AG04449 (cell line): ENCODE results near the gene TBR1.

Experiments used
- CTCF ChIA-PET: fragments of 350-600 bp; formaldehyde crosslinking; extraction: SDS; loops from one replicate; lab custom pipeline; 2021; ENCODE audit warnings: antibody characterized with exemption; lab: Yijun Ruan, JAX
- POLR2A ChIA-PET: fragments of 400-600, 350-600 bp; formaldehyde crosslinking; extraction: SDS; loops from one replicate; lab custom pipeline; 2020; ENCODE audit warnings: antibody characterized with exemption, inconsistent platforms; lab: Yijun Ruan, JAX
- DNase-seq: peaks from one replicate; pipeline ENCODE4 v3.0.0-alpha.2; 2010; ENCODE audit warnings: low read depth, low spot score
- H3K4me3 ChIP-seq: 2 replicates; pipeline ENCODE4 v1.5.1; 2011; ENCODE audit warnings: low read depth, mild to moderate bottlenecking, control low read depth, low read length
- TF ChIP-seq, protein P1 (sequence below): IDR thresholded peaks from one replicate; pipeline ENCODE4 v1.5.1; 2011; ENCODE audit warnings: mild to moderate bottlenecking, moderate library complexity, low read length, control low read depth, inconsistent platforms; ENCODE audit not compliant: insufficient read depth; ENCODE audit errors: missing control alignments

TBR1 gene

DNA sequence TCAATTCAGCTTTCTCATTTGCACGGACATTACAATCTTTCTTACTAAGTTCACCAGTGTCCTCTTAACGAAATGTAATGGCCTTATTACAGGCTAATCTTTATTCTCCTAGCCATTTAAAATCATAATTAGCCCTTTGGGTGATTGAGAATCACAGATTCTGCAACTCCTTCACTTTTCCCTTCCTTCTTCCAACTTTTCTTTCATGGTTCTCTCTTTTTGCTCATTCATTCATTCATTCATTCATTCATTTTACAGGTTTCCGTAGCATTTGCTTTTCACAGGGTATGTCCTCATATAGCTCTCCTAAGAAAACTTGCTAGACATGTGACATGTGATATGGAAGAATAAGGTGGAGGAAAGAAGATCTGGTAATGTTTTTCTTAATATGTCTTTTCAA, 16.0 kb downstream of the TBR1 start:
- CTCF ChIA-PET = no interaction called here
- no peak for DNase-seq
- TF ChIP-seq, protein P1, sequence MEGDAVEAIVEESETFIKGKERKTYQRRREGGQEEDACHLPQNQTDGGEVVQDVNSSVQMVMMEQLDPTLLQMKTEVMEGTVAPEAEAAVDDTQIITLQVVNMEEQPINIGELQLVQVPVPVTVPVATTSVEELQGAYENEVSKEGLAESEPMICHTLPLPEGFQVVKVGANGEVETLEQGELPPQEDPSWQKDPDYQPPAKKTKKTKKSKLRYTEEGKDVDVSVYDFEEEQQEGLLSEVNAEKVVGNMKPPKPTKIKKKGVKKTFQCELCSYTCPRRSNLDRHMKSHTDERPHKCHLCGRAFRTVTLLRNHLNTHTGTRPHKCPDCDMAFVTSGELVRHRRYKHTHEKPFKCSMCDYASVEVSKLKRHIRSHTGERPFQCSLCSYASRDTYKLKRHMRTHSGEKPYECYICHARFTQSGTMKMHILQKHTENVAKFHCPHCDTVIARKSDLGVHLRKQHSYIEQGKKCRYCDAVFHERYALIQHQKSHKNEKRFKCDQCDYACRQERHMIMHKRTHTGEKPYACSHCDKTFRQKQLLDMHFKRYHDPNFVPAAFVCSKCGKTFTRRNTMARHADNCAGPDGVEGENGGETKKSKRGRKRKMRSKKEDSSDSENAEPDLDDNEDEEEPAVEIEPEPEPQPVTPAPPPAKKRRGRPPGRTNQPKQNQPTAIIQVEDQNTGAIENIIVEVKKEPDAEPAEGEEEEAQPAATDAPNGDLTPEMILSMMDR = no peak
- H3K4me3 ChIP-seq = no peak overlapping the region
- POLR2A ChIA-PET = no interaction called here

DNA sequence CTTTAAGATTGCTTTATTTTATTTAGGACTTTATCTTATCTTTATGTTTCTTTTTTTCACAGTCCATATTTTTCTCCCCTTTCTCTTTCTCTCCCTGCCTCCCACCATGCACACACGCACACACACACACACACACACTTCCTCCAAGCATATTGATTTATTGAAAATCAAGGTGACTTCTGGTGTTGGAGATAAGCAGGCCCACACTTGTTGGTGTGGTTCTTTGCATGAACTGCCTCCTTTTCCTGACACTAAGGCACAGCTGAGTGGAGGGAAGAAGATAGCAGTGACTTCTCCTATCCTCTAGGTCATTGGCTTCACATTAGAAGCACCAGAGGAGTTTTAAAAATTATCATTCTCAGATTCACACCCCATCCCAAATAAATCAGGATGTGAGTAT, 18.0 kb downstream of the TBR1 start:
- TF ChIP-seq, protein P1 = no peak
- DNase-seq = no peak
- POLR2A ChIA-PET = no interaction called here
- H3K4me3 ChIP-seq = no peak overlapping the region
- CTCF ChIA-PET = no interaction called here

DNA sequence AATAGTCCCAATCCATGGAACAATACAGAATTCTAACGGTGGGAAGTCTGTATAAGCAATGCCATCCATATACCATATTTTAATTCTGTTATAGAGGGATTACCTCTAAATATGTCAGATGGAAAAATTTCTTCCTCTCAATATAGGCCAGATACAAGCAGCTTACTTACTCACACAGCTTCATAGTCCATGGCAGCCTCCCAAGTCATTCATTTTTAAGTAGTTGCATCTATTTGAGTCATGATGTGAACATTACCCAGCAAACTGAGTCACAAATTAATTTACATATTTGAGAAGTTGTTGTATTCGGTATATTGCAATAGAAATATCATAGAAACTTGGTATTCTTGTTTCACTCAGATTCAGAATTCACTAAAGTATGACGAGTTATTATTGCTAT, 20.3 kb downstream of the TBR1 start:
- H3K4me3 ChIP-seq = no peak overlapping the region
- peak; percentile 71 for DNase-seq
- ChIA-PET CTCF (interaction anchor here (1.3 to 2.0 kb wide), 2 partner anchors 9 to 37 kb away, joined by 3 to 9 read pairs; no protein-coding TSS in a partner anchor), POLR2A (no interaction called here)
- TF ChIP-seq, protein P1 = no peak

DNA sequence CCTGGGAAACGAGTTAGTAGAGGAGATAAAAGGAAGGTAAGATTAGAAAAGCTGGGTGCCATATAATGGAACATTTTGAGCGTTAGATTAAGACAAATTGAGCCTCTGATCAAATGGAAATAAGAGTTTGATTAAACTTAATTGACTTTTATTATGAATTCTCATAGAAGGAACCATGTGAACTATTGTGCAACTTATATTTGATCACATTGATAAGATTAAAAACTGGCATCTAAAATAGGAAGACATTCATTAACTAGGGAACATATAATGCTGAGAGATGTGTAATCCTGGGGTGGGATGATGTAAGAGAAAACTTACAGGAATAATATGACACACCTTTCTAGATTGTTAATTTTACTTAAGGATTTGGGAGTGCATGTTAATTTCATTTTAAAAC, 22.5 kb downstream of the TBR1 start:
- TF ChIP-seq, protein P1 = no peak
- no peak overlapping the region for H3K4me3 ChIP-seq
- DNase-seq = no peak
- ChIA-PET CTCF (interaction anchor here (1.5 kb wide), 1 partner anchor 13 kb away, joined by 3 read pairs; no protein-coding TSS in a partner anchor), POLR2A (no interaction called here)

DNA sequence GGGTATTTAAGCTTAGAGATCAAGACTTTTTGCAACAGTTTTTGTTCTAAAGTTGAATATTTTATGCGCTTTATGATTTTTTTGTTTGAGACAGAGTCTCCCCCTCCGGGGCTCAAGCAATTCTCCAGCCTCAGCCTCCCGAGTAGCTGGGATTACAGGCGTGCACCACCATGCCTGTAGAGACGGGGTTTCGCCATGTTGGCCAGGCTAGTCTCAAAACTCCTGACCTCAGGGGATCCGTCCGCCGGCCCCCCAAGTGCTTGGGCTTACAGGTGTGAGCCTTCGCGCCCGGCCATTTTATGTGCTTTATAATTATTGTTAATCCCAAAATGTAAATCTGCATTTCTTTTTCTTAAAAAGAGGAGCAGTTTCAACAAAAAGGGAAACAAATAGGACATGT, 29.0 kb downstream of the TBR1 start:
- TF ChIP-seq, protein P1 = no peak
- ChIA-PET CTCF (interaction anchor here (0.7 kb wide), 1 partner anchor 18 kb away, joined by 3 read pairs; no protein-coding TSS in a partner anchor), POLR2A (no interaction called here)
- no peak for DNase-seq
- no peak overlapping the region for H3K4me3 ChIP-seq

DNA sequence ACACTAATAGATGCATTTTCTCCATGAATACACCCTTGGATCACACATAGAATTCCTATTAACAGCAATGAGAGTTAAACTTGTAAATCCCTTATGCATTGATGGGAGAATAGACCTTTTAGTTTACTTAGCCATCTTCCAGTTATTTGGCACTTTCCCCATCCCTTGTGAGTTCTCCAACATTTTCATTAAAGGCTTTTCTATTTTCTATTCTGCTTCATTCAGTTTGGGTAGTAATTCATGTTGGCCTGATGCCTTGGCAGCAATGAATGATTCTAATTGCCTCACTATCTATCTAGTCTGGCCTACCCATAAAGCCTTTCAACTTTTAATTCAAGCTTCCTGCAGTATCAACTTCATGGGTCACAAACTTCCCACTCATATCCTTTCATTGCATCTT, 32.3 kb downstream of the TBR1 start:
- POLR2A ChIA-PET = no interaction called here
- TF ChIP-seq, protein P1 = no peak
- DNase-seq = no peak
- no peak overlapping the region for H3K4me3 ChIP-seq
- CTCF ChIA-PET = no interaction called here
